Kidney (tissue), 14 donors: Measurements from ENCODE around the gene ZNF266. TPM values are rescaled to one million over a fixed set of nuclear protein-coding genes. Genes with fewer than 3 reads are reported as not detected.

ENCODE experiments used
- DNase-seq, 5 donors: peaks; one replicate each; pipeline ENCODE4 v3.0.0-alpha.2; 2013 to 2020
- FAIRE-seq: peaks from 2 replicates; lab custom pipeline; 2012; peaks lifted over from hg19 to GRCh38; lab: Jason Lieb, UNC
- H3K27ac ChIP-seq, 2 donors: one replicate each; pipeline ENCODE4 v1.7.0; 2013; ENCODE audit warnings: low read depth in 2 of 2, low read length in 2 of 2, inconsistent platforms in 1 of 2
- H3K27me3 ChIP-seq: one replicate; pipeline ENCODE4 v1.7.1; 2013; ENCODE audit warnings: low read length, inconsistent platforms; ENCODE audit not compliant: control insufficient read depth, insufficient read depth
- H3K36me3 ChIP-seq, 3 donors: one replicate each; pipeline versions ENCODE4 v1.7.0 to v1.7.1; 2013; ENCODE audit warnings: low read length in 3 of 3, control low read depth in 1 of 3, inconsistent platforms in 1 of 3; ENCODE audit not compliant: insufficient read depth in 3 of 3, control insufficient read depth in 2 of 3
- H3K4me1 ChIP-seq, 3 donors: one replicate each; pipeline versions ENCODE4 v1.7.0 to v1.7.1; 2013; ENCODE audit warnings: low read length in 3 of 3, inconsistent platforms in 1 of 3, low read depth in 1 of 3; ENCODE audit not compliant: control insufficient read depth in 2 of 3, insufficient read depth in 2 of 3
- H3K4me3 ChIP-seq, 3 donors: one replicate each; pipeline versions ENCODE4 v1.7.0 to v1.8.1; 2013; ENCODE audit warnings: low read length in 3 of 3, control low read depth in 1 of 3, inconsistent platforms in 1 of 3
- H3K9ac ChIP-seq, 3 donors: one replicate each; pipeline versions ENCODE4 v1.7.0 to v1.7.1; 2013; ENCODE audit warnings: low read length in 3 of 3, control low read depth in 1 of 3, inconsistent platforms in 1 of 3
- H3K9me3 ChIP-seq, 3 donors: one replicate each; pipeline versions ENCODE4 v1.7.0 to v1.7.1; 2013; ENCODE audit warnings: low read length in 3 of 3, control low read depth in 1 of 3, inconsistent platforms in 1 of 3; ENCODE audit not compliant: control insufficient read depth in 2 of 3, insufficient read depth in 1 of 3
- intact Hi-C: fragments of 100-400 bp; cut with DNase I; formaldehyde crosslinking; loops from one replicate; pipeline ENCODE4 v1.11.1; 2022
- polyA plus RNA-seq: library from polyadenylated mRNA; stranded (reverse); fragments of 350-450 nt; fragmentation: Illumina TruSeq; extraction: RNeasy Lipid Tissue Mini Kit (QIAGEN cat#74804); gene quantifications from one replicate; pipeline ENCODE4 v1.2.3, GENCODE V29; 2014; ENCODE audit warnings: low read depth, low replicate concordance; ENCODE audit not compliant: insufficient read depth
- total RNA-seq: library from RNA; stranded (reverse); fragmentation: NEBNext Ultra II Directional; extraction: Animal tissue kit (Norgen Biotek cat#: 25700); gene quantifications from one replicate; pipeline ENCODE4 v1.2.1, GENCODE V29; 2021
- TF ChIP-seq, protein P1 (sequence below): IDR thresholded peaks from 3 replicates; pipeline ENCODE4 v1.5.1; 2012; ENCODE audit warnings: mild to moderate bottlenecking, moderate library complexity, borderline replicate concordance; ENCODE audit not compliant: insufficient read depth; ENCODE audit errors: extremely low read depth
- donor health status: control.
- donor health status: control.
- donor health status: control.
- donor health status: control.
- donor health status: control.
- donor health status: DM: yes; HTN: yes; CAD: no.
- donor health status: Normal renal cell carcinoma (clear cell type).

The ZNF266 gene
- total and polyA plus RNA-seq, 2 donors from 2014 or later, result 8.4 to 31.4 TPM

DNA sequence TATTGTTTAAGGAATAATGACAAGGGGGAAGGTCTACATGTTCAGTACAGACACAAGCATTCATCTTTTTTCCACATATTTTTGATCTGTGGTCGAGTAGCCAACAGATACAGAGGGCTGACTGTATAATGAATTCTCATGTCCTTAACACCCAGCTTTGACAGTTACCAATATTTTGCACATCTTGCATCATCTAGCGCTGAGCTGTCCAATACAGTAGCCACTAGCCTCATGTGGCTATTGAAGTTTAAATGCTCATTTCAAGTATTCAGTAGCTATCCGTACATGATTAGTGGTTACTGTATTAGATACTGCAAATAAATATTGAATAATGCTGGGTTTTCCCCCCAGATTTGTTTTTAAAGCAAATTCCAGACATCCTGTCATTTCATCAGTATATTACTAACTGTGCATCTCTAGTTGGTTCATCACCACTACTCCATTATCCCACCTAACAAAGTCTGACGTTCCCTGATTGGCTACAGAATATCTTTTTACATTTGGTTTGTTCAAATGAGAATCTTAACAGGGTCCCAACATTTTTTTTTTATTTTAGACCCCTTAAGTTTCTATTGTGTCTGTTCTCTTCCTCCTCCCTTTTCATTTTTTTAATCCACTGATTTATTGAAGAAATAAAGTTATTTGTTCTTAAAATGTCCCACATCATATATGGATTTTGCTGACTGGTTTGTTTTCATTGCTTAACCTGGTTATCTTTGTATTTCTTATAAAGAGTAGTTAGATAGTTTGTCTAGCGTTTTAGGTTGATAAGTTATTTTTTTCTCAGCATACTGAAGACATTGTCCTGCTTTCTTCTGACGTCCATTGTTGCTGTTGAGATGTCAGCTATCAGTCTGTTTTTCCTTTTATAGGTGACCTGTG is 64.4 kb downstream of the ZNF266 start:
- no peak for DNase-seq
- no peak for FAIRE-seq
- no peak overlapping the region for H3K9ac ChIP-seq
- no peaks in the 10 kb centered on the region for H3K4me1 ChIP-seq
- peaks cover 0 to 17% (median 2%) of the 10 kb centered on the region in 3 donors for H3K36me3 ChIP-seq
- peaks cover 11 to 79% (median 51%) of the 10 kb centered on the region in 3 donors for H3K9me3 ChIP-seq
- H3K27ac ChIP-seq, result no peak overlapping the region
- TF ChIP-seq, protein P1, sequence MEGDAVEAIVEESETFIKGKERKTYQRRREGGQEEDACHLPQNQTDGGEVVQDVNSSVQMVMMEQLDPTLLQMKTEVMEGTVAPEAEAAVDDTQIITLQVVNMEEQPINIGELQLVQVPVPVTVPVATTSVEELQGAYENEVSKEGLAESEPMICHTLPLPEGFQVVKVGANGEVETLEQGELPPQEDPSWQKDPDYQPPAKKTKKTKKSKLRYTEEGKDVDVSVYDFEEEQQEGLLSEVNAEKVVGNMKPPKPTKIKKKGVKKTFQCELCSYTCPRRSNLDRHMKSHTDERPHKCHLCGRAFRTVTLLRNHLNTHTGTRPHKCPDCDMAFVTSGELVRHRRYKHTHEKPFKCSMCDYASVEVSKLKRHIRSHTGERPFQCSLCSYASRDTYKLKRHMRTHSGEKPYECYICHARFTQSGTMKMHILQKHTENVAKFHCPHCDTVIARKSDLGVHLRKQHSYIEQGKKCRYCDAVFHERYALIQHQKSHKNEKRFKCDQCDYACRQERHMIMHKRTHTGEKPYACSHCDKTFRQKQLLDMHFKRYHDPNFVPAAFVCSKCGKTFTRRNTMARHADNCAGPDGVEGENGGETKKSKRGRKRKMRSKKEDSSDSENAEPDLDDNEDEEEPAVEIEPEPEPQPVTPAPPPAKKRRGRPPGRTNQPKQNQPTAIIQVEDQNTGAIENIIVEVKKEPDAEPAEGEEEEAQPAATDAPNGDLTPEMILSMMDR, result no peak
- intact Hi-C loops, result no loop called here
- H3K27me3 ChIP-seq, result no peaks in the 10 kb centered on the region
- no peak overlapping the region for H3K4me3 ChIP-seq

DNA sequence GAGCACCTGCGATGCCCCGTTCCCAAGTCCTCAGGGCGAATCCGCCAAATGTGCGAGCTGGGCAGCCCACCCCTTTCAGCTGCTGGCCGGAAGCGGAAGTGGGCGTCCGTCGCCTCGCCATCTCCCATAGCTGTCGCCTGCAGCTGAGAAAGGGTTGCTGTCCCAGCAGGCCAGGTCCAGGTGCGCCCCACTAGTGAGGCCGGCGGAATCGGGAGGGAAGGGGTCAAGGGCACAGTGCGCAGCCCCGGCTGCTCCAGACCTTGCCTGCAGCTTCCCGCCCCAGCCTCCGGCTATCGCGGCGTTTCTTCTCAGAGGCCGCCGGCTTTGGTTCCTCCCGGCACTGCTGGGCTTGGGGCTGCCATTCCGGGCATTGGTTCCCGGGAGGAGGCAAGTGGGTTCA is 72.5 kb downstream of the ZNF266 start, which contains the start of gene ZNF177:
ZNF177 (plus strand) TSS at position 109 of the 400 bp plus-strand sequence. CDS start 15,299 bp downstream, outside the sequence.
- TF ChIP-seq, protein P1, result no peak

More for the DNA sequence above, 72.5 kb downstream of the ZNF266 start, which contains the start of gene ZNF177:
- H3K4me3 ChIP-seq, result peak within 1 kb of the TSS in 1 of 3 donors; percentile 58
- peaks cover 2 to 74% (median 30%) of the 10 kb centered on the region in 3 donors for H3K9me3 ChIP-seq
- H3K27me3 ChIP-seq, result no peaks in the 10 kb centered on the region
- intact Hi-C loops, result no loop called here
- H3K9ac ChIP-seq, result peak within 1 kb of the TSS in 1 of 3 donors; percentile 45
- DNase-seq (peak; percentile 68 to 80 (median 73)), FAIRE-seq (no peak)
- H3K4me1 ChIP-seq, result no peaks in the 10 kb centered on the region
- H3K27ac ChIP-seq, result no peak within 1 kb of the TSS
- peaks cover 0 to 9% (median 2%) of the 10 kb centered on the region in 3 donors for H3K36me3 ChIP-seq

Other genes starting within 250 kb of the ZNF266 start
- not detected for gene OR7D4, start 216.0 kb downstream of the ZNF266 start, total RNA-seq
- gene OR7D4, start 216.0 kb downstream of the ZNF266 start, polyA plus RNA-seq, result not detected
- not detected for gene OR7E24, start 184.6 kb downstream of the ZNF266 start, total RNA-seq
- gene OR7E24, start 184.6 kb downstream of the ZNF266 start, polyA plus RNA-seq, result not detected
- 11.4 TPM for gene ZNF699, start 125.7 kb downstream of the ZNF266 start, total RNA-seq
- 0.69 TPM for gene ZNF699, start 125.7 kb downstream of the ZNF266 start, polyA plus RNA-seq
- gene ZNF559, start 111.4 kb downstream of the ZNF266 start, total RNA-seq, result 28.5 TPM
- 19.5 TPM for gene ZNF559, start 111.4 kb downstream of the ZNF266 start, polyA plus RNA-seq
- gene ZNF177, start 72.6 kb downstream of the ZNF266 start, total RNA-seq, result 1.8 TPM
- gene ZNF177, start 72.6 kb downstream of the ZNF266 start, polyA plus RNA-seq, result 5.7 TPM
- not detected for gene ZNF560, start 63.0 kb upstream of the ZNF266 start, total RNA-seq
- not detected for gene ZNF560, start 63.0 kb upstream of the ZNF266 start, polyA plus RNA-seq
- gene ZNF426, start 103.1 kb upstream of the ZNF266 start, total RNA-seq, result 22.9 TPM
- gene ZNF426, start 103.1 kb upstream of the ZNF266 start, polyA plus RNA-seq, result 2.9 TPM
- 40.3 TPM for gene ZNF121, start 148.9 kb upstream of the ZNF266 start, total RNA-seq
- 2.8 TPM for gene ZNF121, start 148.9 kb upstream of the ZNF266 start, polyA plus RNA-seq
- gene ZNF561, start 185.7 kb upstream of the ZNF266 start, total RNA-seq, result 35.5 TPM
- gene ZNF561, start 185.7 kb upstream of the ZNF266 start, polyA plus RNA-seq, result 13.3 TPM
- 37.6 TPM for gene ZNF562, start 239.5 kb upstream of the ZNF266 start, total RNA-seq
- 4.9 TPM for gene ZNF562, start 239.5 kb upstream of the ZNF266 start, polyA plus RNA-seq